CD4-positive, alpha-beta T cell treated with Interleukin-1 beta for 1 hour (primary cell): ENCODE results near the gene SCAI.
"Not testable (repeated sequence)": the region's sequence is repeated elsewhere in the genome, so short reads cannot be mapped to it uniquely, and the experiment has no call there.

Source experiments
- DNase-seq, 2 donors: peaks; one replicate each; pipeline ENCODE4 v3.0.0-alpha.2; 2020 to 2022

Gene SCAI

GRCh38 chr9:125012013-125012412 is 131.3 kb downstream of the SCAI start:
- DNase-seq: not testable (repeated sequence)

DNA sequence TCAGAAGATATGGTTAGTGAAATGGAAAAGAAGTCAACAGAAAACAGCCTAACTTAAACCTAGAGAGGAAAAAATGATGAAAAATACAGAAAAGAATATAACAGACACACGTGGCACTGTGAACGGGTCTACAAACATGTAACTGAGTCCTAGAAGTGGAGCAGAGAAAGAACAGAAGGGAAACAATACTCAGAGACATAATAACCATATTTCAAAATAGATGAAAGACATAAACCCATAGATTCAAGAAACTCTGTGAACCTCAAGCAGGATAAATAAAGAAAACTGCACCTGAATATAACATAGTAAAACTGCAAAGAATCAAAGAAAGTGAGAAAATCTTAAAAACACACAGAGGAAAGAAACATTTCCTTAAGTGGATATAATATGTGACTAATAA is 134.7 kb downstream of the SCAI start:
- no peak for DNase-seq

DNA sequence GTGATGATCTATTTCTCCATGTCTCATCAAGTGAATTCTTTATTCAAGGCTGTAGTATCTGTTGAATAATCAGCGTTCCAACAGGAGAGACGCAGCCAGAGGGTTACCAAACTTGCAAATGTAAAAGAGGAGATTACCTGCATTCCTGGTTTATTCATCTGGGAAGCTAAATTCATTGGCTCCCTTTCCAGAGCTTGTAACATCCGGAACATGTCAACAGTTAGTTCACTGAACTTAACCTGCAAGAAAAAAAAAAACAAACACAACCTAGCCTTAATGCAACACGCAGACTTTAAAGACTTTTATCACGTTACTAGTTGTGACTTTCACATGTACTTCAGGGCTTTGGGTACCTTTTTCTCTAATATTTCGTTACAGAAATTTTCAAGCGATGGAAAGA is 140.0 kb downstream of the SCAI start:
- DNase-seq: no peak

DNA sequence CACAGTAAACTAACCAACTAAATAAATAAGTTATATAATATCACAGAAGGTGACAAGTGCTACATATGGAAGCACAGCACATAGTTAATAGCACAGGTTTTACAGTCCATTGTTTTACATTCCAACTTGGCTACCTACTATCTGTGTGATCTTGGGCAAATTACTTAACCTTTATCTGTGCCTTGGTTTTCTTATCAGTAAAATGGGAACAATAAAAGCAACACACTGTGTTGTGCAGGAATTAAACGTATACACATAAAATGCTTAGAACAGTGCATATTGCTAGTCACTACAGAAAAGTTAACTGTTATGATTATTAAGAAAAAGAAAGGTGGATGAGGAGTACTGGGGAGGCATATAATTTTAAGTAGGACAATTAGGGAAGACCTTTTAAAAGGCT is 159.6 kb downstream of the SCAI start:
- DNase-seq: no peak

DNA sequence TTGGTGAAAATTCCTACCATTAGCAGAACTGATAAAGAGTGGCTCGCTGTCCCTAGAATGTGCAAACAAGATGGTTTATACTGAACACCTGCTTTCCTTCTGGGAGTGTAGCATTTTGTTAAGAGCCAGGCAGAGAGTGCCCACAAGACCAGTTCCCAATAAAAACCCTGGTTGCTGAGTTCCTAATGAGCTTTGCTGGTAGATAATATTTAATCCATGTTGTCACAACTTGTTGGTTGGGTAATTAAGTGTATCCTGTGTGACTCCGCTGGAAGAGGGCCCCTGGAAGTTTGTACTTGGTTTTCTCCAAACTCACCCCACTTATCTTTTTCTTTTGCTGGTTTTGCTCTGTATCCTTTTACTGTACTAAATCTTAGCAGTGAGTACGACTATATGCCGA is 162.9 kb downstream of the SCAI start:
- DNase-seq: no peak

GRCh38 chr9:124975131-124975530 is 168.2 kb downstream of the SCAI start:
- no peak for DNase-seq

- no peak for DNase-seq
Observed at GRCh38 chr9:124973807-124974206, 169.5 kb downstream of the SCAI start.

- no peak for DNase-seq
Observed at GRCh38 chr9:124972241-124972770, 171.0 kb downstream of the SCAI start.

DNA sequence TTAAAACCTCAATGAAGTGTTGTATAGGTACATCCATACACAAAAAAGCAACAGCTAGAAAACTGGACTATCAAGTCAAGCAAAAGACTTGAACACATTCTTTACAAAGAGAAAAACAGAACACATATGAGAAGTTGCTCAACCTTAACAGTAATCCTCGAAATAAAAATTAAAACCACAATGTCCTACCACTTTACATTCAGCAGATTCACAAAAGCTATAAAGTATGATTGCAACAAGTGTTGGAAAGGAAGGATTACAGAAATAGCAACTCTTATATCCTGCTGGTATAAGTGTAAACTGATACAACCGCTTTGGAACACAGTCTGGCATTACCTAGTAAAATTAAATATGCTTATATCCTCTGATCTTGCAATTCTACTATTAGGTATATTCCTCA is 173.9 kb downstream of the SCAI start:
- no peak for DNase-seq

DNA sequence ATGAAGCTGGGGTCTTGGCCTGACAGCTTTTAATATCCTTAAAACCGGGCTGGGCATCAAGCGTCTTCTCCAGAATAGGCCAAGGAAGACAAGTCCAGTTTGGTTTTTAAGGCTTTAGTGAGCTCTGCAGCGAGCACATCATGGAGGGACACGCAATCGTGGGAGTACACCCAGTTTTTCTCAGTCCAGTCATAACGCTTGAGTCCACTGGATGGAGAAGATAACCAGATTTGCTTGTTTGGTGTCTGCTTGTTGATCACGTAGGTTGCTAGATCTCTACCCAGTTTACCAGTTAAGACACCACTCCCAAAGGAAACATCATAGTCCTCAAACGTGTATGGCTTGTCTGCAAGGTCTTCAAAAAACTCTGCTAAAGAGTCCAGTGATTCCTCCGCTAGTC is 175.1 kb downstream of the SCAI start:
- no peak for DNase-seq

GRCh38 chr9:124965775-124966568 is 177.4 kb downstream of the SCAI start:
- DNase-seq: peak; percentile 12 to 49

- no peak for DNase-seq
Observed at GRCh38 chr9:124964604-124965003, 178.7 kb downstream of the SCAI start.

DNA sequence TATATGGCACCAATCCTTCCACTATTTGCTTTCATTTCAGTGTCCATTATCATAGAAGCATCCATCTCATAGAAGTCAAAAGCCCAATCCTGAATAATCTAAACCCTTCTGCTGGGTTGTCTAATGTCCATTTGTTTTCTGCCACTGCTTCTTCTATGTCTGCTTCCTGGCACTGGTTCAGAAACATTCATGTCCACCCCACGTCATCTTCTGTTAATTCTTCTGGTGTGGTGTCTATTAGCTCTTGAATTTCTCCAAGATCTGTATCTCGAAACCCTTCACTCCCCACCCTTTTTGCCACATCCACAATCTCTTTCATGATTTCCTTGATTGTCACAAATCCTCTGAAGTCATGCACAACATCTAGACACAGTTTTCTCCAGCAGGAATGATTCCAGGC is 179.3 kb downstream of the SCAI start:
- no peak for DNase-seq

DNA sequence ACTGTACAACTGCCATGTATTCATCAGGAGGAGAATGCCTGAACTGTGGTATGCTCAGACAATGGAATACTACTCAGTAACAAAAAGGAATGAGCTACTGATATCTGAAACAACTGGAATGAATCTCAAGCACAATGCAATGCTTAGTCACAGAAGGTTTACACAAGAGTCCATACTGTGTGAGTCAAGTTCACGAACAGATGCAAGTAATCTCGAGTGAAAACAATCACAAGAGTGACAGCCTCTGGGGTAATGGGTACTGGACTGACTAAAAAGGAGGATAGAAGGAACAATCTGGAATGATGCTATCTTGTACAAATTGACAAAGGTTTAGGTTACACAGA is 182.9 kb downstream of the SCAI start:
- no peak for DNase-seq

DNA sequence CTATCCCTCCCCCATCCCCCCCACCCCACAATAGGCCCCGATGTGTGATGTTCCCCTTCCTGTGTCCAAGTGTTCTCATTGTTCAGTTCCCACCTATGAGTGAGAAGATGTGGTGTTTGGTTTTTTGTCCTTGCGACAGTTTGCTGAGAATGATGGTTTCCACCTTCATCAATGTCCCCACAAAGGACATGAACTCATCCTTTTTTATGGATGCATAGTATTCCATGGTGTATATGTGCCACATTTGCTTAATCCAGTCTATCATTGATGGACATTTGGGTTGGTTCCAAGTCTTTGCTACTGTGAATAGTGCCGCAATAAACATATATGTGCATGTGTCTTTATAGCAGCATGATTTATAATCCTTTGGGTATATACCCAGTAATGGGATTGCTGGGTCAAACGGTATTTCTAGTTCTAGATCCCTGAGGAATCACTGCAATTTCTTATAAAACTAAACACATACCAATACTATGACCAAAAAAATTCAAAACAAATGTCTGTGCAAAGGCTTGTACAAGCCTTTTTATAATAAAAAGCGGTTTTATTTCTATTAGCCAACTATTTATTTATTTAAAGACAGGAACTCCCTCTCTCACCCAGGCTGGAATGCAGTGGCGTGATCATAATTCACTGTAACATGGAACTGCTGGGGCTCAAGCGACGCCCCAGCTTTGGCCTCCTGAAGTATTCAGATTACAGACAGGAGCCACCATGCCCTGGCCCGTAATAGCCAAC is 183.5 kb downstream of the SCAI start:
- not testable (repeated sequence) for DNase-seq

DNA sequence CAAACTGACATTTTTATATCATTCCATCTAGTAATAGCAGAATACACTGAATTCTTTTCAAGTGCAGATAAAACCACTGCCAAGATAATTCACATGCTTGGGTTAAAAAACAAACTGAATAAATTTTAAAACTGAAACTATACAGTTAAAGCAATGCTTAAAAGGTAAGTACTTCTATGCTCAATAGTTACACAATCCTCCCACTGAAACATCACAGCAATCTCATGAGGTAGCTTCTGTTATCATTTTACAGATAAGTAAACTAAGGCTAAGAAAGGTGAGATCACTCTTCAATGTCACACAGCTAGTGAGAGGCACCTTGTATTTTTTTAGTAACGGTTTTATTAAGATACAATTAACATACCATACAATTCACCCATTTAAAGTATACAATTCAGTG is 189.1 kb downstream of the SCAI start:
- no peak for DNase-seq

- no peak for DNase-seq
Observed at GRCh38 chr9:124950050-124950718, 193.1 kb downstream of the SCAI start.

- DNase-seq: no peak
Observed at GRCh38 chr9:124949387-124949786, 193.9 kb downstream of the SCAI start.

DNA sequence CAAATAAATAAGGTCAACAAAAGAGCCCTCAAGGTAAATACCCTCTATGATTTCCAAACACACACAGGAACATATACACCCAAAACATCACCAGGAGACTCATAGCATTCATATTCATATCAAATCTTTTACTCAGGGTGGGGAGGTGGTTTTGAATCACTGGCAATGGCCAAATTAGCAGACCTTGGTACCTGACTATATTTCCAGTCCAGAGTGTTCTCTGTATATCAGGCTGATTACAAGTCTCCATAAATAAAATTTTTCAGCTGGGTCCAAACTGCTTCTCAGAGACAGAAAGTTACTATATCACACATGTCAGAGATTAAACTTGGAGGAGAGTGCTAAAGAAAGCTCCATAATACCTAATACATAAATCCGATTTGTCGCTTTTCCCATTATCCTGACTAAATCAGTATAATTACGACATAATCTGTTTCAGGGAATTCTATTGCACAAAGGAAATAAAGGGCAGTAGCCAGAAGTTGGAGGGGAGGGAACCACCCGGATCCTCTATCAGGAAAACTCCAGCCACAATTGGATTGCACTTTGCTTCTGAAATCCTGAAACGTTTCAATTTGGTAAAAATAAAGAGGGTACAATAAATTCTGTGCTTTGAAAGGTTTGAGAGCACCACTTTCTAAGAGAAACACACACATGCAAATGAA is 195.5 kb downstream of the SCAI start:
- DNase-seq: no peak

DNA sequence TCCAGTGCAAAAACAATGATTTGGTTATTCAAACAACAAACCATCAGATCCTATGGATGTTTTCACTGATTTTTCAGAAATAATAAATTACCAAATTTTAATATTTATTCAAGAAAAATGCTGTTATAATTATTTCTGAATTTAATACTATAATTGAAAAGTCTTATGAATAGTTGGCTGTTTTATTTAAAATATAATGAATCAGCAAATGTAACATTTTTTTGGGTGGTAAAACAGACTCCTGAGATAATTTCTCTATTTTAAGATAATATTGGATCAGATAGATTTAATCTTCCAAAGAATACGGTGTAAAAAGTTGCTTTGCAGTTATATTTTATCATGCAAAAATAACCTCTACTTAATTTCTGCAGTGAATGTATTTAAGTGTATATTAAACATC is 197.2 kb downstream of the SCAI start:
- no peak for DNase-seq

GRCh38 chr9:124941679-124942561 is 201.4 kb downstream of the SCAI start:
- peak; percentile 65 to 69 for DNase-seq
